SK-N-MC (cell line): ENCODE data around the gene ITGA8.

Source experiments
- EZH2 ChIP-seq: fragments of 200-600 bp; sonication (generic); IDR thresholded peaks from one replicate; pipeline ENCODE4 v1.6.1; 2017; ENCODE audit warnings: antibody characterized with exemption
- FOXP2 ChIP-seq: optimal IDR thresholded peaks from 2 replicates; pipeline ENCODE3; 2011; ENCODE audit warnings: mild to moderate bottlenecking, moderate library complexity; ENCODE audit not compliant: insufficient read depth; ENCODE audit errors: extremely low read length, control extremely low read depth
- POLR2AphosphoS5 ChIP-seq: IDR thresholded peaks from 2 replicates; pipeline ENCODE4 v1.6.1; 2012; ENCODE audit warnings: mild to moderate bottlenecking, low read depth, low read length, borderline replicate concordance

- TF ChIP-seq EZH2 (no peak), POLR2AphosphoS5 (no peak), FOXP2 (no peak)
Measured at GRCh38 chr10:15652757-15653156, 67.0 kb downstream of the ITGA8 start.
